Measurements from ENCODE around the gene OR6C65.

DNA sequence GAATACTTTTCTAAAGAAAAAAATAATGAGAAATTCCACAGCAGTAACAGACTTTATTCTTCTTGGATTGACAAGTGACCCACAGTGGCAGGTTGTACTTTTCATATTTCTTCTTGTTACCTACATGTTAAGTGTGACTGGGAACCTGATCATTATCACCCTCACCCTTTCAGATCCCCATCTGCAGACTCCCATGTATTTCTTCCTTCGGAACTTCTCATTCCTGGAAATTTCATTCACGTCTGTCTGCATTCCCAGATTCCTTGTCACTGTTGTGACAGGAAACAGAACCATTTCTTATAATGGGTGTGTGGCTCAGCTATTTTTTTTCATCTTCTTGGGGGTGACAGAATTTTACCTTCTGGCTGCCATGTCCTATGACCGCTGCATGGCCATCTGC, 35.2 kb upstream of the OR6C65 start:
- TF ChIP-seq POLR2A (IDR thresholded peaks at IDR 0.05) (no peak), EP300 (IDR thresholded peaks at IDR 0.05) (no peak), POLR2AphosphoS5 (IDR thresholded peaks at IDR 0.05) (no peak)
- TF ChIP-seq, protein P1, sequence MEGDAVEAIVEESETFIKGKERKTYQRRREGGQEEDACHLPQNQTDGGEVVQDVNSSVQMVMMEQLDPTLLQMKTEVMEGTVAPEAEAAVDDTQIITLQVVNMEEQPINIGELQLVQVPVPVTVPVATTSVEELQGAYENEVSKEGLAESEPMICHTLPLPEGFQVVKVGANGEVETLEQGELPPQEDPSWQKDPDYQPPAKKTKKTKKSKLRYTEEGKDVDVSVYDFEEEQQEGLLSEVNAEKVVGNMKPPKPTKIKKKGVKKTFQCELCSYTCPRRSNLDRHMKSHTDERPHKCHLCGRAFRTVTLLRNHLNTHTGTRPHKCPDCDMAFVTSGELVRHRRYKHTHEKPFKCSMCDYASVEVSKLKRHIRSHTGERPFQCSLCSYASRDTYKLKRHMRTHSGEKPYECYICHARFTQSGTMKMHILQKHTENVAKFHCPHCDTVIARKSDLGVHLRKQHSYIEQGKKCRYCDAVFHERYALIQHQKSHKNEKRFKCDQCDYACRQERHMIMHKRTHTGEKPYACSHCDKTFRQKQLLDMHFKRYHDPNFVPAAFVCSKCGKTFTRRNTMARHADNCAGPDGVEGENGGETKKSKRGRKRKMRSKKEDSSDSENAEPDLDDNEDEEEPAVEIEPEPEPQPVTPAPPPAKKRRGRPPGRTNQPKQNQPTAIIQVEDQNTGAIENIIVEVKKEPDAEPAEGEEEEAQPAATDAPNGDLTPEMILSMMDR (IDR thresholded peaks at IDR 0.05): no peak
